ENCODE measurements around the gene SEC62. TPM values are rescaled to one million over a fixed set of nuclear protein-coding genes. Genes with fewer than 3 reads are reported as not detected.
"Not testable (repeated sequence)": the region's sequence is repeated elsewhere in the genome, so short reads cannot be mapped to it uniquely, and the experiment has no call there.

The SEC62 gene
- polyA plus RNA-seq, 4 donors, result 159 to 200 (median 183) TPM

DNA sequence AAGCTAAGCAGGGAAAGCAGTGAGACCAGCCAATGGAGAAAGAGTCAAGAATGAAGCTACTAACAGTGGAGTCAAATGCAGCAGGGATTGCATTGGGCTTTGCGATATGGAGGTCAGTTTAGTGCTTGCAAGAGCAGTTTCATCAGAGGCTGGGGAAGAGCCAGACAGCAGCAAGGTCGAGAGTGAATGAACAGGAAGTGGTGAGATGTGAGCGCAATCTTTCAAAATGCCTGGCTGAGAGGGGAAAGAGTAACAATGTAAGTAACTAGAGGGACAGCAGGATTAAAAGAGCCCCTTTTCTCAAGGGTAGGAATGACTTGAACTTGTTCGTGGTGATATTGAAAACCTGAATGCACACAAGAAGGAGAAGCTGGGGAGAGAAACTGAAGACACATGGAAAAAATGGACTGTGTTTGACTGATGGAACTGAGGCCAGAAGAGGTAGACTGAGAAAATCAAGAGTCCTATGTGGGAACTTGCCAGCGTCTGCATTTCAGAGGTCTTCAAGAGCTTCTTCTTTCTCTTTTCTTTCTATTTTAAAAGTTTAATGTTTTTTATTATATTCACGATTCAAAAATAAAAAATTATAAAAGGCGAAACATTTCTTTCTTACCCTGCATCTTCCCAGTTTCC, 40.5 kb downstream of the SEC62 start:
- DNase-seq (ENCODE audit: low read depth in 4 of 4, low spot score in 3 of 4), result no peak

DNA sequence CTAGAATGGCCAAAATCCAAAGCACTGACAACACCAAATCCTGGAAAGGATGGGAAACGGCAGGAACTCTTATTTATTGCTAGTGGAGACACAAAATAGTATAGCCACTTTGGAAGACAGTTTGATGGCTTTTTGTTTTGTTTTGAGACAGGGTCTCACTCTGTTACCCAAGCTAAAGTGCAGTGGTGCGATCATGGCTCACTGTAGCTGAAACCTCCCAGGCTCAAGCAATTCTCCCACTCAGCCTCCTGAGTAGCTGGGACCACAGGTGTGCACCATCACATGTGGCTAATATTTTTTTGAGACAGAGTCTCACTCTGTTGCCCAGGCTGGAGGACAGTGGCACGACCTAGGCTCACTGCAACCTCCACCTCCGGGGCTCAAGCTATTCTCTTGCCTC, 43.9 kb downstream of the SEC62 start:
- DNase-seq (ENCODE audit: low read depth in 4 of 4, low spot score in 3 of 4), result no peak

DNA sequence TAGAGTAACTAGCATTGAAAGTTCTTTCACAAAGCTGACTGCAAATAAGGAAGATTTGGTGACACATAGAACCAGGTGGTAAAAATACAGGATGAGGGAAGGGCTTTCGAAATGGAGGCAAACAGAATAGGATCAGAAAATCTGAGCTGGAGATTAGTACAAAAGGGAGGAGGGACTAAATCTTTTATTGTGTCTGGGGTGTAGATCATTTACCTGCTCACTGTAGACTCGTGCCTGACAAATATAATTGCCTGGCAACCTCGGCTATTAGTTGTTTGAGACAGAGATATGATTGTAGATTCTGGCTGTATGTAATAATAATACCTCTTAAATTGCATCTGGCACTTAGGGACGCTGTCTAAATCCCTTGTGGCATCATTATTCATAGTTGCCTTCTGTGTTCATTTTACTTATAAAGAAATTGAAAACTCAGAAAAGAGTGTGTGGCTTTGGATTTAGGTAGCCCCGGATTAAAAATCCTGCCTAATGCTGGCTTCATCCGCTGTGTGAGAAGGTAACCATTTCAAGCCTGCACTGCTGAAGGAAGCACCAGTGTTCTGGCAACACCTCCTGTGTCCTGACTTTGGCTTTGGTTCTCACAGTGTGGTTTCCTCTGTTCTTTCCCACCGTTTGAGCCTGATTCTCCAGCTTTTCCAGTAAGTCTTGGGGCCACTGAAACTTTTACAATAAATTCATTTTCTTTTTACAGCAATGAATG, 46.2 kb downstream of the SEC62 start:
- no peak for DNase-seq (ENCODE audit: low read depth in 4 of 4, low spot score in 3 of 4)

DNA sequence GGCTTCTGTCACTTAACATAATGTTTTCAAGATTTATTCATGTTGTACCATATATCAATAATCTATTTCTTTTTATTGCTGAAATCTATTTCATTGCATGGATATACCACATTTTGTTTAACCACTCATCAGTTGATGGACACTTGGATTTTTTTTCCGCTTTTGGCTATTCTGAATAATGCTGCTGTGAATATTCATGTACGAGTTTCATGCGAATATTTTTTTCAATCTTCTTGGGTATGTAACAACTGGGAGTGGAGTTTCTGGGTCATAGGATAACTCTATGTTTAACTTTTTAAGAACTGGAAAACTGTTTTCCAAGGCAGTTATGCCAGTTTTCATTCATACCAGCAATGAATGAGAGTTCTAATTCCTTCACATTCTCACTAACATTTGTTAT, 49.5 kb downstream of the SEC62 start:
- no peak for DNase-seq (ENCODE audit: low read depth in 4 of 4, low spot score in 3 of 4)

DNA sequence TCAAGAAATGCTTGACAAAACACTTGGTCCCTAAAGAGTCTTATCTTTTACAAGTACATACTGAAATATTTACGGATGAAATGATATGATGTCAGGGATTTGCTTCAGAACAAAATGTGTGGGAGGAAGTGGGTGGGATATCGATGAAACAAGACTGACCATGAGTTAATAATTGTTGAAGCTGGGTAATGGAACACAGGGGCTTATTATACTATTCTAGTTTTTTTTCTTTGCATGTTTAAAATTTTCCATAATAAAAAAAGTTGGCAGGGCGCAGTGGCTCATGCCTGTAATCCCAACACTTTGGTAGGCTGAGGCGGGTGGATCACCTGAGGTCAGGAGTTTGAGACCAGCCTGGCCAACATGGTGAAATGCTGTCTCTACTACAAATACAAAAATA, 52.7 kb downstream of the SEC62 start:
- DNase-seq (ENCODE audit: low read depth in 4 of 4, low spot score in 3 of 4), result not testable (repeated sequence)

DNA sequence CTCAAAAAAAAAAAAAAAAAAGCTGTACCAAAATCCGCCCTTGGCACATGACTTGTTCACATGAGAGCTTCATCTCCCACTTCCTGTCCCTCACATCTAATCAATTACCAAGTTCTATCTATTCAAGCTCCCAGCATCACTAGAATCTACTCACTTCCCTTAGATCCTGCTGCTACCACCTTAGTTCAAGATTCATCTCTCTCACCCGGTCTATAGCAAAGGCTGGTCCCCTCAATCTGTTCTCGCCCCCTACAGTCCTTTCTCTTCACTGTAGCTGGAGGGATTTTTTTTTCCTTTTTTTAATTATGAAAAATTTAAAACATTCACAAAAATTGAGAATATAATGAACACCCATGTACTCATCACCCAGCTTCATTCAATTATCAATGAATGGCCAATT, 54.5 kb downstream of the SEC62 start:
- no peak for DNase-seq (ENCODE audit: low read depth in 4 of 4, low spot score in 3 of 4)

DNA sequence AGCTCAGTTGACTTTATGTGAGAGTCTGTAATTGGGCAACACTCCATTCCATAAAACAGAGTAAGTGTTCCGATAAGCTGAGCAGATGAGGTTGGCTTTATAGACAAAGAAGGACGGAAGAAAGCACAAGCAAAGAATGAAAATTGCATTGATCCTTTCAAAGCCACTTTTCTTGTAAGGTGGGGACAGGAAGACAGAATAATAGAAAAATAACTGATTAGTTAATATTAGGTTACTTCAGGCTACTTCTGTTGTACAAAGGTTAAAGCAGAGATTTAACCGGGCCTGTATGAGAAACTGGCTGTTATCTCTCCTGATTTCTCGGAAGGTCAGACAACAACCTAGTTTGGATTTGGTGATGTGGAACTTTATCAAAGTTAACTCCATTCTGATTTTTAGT, 55.7 kb downstream of the SEC62 start:
- no peak for DNase-seq (ENCODE audit: low read depth in 4 of 4, low spot score in 3 of 4)

DNA sequence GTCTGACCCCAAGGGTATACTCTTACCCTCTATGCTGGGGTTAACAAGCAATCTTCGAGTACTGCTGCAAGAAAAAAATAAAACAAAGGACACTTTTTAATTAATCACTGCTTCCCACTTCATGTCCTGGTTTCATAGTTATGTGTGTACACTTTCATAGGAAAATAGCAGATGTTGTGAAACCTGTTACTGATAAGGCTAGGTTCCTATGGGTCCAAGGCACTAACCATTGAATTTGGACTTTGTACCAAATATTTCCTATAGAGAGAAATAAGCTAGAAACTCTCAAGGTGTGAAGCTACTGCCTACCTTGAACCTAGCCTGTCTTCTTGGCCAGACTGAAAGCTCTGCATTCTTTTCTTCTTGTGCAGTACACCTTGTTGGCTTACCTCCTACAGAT, 56.6 kb downstream of the SEC62 start:
- no peak for DNase-seq (ENCODE audit: low read depth in 4 of 4, low spot score in 3 of 4)

DNA sequence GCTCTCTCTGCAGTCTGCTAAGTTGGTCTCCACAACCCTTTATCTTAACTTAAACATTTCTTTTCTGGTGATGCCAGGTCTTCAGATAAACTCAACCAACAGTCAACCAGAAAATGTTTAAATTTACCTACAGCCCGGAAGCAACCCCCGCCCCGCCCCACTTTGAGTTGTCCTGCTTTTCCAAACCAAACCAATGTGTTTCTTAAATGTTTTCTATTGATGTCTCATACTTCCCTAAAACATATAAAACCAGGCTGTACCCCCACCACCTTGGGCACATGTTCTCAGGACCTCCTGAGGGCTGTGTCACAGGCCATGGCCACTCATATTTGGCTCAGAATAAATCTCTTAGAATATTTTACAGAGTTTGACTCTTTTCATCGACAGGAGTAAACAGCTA, 58.0 kb downstream of the SEC62 start:
- DNase-seq (ENCODE audit: low read depth in 4 of 4, low spot score in 3 of 4), result no peak

DNA sequence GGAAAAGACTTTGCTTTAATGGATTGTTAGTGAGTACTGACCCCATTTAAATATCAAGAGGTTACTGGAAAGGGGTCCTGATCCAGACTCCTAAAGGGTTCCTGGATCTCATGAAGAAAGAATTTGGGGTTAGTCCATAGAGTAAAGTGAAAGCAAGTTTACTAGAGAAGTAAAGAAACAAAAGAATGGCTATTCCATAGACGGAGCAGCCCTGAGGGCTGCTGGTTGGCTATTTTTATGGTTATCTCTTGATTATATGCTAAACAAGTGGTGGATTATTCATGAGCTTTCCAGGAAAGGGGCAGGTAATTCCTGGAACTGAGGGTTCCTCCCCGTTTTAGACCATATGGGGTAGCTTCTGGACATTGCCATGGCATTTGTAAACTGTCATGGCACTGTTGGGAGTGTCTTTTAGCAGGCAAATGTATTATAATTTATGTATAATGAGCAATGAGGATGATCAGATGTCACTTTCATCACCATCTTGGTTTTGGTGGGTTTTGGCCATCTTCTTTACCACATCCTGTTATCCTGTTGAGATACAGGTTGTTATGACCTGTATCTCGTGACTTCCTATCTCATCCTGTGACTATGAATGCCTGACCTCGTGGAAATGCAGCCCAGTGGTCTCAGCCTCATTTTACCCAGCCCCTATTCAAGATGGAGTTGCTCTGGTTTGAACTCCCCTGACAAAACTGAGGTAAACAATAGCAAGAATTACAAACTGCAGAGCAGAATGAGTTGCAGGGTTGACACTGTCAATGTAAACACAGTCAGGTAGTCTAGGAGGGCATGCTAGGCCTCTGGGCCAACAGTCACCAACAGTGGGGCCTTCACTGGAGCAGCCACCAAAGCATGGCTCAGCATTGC, 60.9 kb downstream of the SEC62 start:
- DNase-seq (ENCODE audit: low read depth in 4 of 4, low spot score in 3 of 4), result no peak

DNA sequence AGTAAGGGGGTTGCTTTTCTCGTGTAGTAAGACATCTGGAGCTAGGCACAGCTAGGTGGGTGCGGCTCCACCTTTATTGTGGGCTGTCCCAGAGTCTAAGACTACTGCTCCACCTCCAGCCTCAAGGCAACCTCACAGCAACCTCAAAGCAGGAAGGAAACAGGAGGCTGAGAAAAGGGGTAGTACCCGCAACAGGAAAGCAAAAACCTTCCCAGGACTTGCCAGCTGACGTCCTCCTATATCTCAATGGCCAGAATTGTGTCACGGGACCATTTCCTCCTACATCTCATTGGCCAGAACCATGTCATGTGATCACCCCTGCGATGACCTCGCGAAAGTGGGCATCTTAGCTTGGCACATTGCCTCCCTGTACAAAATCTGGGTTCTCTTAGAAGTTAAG, 66.9 kb downstream of the SEC62 start:
- no peak for DNase-seq (ENCODE audit: low read depth in 4 of 4, low spot score in 3 of 4)

DNA sequence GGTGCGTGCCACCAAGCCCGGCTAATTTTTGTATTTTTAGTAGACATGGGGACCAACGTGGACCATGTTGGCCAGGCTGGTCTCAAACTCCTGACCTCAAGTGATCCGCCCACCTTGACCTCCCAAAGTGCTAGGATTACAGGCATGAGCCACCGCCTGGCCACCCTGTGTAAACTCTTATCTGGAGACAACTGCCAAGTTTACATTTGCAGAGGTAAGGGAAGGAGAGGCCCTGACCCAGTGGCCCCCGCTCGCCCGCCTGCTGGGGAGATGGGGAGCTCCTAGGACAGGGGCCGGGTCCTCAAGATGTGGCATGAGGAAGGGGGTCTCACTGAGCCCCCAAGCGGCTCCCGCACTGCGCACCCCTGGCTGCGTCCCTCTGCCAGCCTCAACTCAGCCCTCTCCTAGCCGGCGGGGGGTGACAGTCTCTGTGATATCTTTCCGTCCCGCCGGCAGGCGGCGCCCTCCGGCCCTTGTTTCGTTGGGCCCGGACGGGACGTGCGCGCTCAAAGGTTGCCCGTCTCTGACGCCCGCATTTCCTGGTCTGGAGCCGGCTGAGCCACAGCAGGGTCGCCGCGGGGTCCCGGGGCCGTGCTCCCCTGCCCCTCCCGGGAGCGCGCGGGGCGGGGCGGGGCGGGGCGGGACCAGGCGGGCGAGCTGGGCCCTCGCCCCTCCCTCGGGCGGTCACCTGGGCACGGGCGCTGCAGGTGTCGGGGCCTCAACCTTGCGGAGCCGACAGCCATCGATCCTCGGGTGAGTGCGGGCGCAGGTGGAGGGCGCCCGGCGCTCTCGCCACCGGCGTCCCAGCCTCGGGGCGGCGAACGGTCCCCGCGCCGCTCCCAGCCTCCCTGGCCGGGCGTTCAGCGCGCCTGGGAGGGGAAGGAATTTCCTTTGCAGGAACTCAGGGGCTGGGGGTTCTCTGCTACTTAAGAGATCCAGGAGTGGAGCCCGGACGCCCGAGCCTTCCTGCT, 71.1 kb downstream of the SEC62 start, which contains the start of gene GPR160:
TSS of gene GPR160 (plus strand) at position 533 of the 971 bp plus-strand sequence. CDS start 45,978 bp downstream, outside the sequence.
- peak in 1 of 4 donors; percentile 60 for DNase-seq (ENCODE audit: low read depth in 4 of 4, low spot score in 3 of 4)

DNA sequence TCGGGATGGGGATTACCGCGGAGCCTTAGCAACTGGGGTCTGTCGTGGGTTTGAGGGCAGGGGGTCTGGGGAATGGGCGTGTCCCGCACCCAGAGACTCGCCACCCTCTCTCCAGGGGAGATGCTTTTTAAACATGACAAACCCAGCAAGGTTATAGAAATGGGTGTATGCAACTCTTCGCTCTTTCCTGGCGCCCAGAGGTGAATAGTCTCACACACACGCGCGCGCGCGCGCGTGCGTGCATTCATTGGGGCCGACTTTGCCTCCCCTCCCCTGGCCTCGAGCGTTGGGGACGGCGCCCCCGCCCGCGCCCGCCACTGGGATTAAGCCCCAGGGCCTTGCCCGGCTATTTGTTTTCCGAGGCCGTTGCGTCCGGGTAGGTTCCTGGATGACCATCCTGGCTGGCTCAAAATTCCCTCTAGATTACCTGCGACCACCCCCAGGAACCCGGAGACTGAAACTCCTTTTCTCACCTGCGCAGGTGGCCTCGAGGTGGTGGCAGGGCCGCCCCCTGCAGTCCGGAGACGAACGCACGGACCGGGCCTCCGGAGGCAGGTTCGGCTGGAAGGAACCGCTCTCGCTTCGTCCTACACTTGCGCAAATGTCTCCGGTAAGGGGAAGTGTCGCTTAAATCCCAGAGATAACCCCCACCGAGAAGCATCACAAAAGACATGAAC, 72.0 kb downstream of the SEC62 start:
- no peak for DNase-seq (ENCODE audit: low read depth in 4 of 4, low spot score in 3 of 4)

DNA sequence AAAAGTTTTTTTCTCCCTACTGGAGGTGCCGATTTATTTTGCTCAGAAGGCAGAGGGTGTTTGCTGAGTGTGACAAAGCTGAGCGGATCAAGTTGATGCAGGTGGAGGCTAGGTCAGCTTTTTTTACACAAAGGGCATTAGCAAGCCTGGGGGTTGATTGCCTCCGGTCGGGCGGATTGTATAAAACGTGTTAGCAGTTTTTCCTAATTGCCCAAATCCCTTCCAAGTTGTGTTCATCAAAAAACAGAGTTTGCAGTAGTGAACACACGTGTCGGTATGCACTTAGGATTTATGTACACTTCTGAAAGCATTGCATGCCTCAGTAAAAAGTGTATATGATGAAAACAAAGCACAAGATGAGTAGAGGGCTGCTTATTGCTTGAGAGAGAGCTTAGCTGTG, 73.8 kb downstream of the SEC62 start:
- no peak for DNase-seq (ENCODE audit: low read depth in 4 of 4, low spot score in 3 of 4)

DNA sequence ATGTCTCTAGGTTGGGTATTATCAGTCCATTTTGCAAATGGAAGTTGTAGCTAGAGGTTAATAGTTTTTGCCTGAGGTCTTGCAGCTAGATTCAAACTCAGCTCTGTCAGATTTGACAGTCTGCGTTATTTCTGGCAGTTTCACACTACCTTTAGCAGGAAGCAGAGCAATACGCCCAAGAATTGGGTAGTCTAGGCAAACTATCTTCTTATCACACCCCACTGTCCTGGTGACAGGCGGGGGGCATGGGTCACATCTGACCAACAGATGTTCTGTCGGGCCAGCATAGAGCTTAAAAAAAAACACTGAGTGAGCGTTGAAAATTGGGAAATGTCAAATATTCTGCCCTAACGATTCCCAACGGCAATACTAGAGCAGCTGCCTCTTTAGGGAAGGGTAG, 76.9 kb downstream of the SEC62 start:
- DNase-seq (ENCODE audit: low read depth in 4 of 4, low spot score in 3 of 4), result no peak

DNA sequence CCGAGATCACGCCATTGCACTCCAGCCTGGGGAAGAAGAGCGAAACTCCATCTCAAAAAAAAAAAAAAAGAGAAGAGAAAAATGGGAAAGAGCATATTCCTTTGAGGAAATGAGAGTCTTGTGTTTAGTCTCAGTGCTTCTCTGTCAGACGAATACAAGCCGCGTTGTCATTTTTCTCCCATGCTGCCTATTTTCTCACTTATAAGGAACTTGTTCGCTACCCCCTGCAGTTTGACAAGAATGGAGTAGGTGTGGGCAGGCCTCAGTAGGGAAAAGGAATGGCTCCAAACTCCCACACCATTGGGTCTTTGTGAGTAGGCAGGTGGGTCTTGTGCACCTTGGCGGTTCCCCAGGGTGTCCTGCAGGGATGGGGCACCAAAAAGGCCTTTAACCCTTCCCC, 77.7 kb downstream of the SEC62 start:
- no peak for DNase-seq (ENCODE audit: low read depth in 4 of 4, low spot score in 3 of 4)

DNA sequence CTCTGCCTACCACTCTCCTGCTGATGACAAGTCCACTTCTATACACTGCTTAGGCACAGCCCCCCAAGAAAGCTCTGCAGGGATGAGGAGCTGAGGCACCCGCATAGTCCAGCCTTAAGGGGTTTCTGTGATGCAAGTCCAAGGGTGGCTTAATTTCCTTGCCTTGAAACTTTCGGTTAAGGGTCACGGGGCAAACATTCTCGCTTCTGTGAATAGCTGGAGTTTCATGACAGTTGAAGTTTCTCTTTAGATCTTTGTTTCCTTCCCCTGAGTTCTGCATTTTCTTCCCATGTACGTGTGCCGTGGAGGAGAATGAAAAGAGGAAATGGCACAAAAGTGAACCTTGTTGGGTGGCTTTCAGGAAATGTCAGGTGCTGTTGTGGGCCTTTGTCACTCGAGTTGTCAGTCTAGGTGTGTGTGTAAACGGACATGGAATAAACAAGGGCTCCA, 78.2 kb downstream of the SEC62 start:
- DNase-seq (ENCODE audit: low read depth in 4 of 4, low spot score in 3 of 4), result no peak

DNA sequence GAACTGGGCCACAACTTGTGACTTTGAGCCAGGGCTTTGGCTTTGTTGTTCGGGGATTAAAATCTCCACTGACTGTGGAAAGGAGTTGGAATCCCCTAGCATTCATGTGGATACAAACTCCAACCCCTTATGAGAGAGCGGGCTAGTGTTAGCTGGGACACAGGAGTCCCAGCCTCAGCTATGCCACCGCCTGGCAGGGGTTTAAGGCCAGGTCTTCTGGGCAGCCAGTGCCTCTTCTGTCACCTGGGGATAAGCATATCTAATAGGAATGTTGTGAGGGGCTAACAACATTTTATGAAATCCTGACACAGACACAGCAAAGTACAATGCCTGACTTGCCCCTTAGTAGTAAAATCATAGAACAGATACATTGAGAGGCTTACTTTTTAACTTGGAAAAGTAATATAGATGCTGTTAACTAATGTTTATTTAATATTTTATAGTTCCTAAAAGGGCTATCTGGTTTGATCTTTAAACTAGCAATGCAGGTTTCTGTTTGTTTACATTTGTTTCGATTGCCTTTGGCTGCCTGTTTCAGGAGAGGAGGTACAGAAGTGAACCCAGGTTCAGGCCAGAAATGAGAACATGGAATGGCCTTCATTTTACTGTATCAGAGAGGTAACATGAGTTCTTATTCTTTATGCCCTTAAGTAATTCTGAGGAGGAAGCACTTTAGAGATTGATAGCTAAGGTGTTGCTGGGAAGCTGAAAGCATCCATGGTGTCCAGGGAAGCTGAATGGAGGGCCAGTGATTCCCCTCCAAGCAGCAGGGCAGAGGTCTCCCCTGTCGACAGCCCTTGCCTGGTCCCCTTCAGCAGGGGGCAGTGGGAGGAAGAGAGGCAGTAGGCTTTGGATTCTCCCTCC, 79.9 kb downstream of the SEC62 start:
- DNase-seq (ENCODE audit: low read depth in 4 of 4, low spot score in 3 of 4), result no peak

DNA sequence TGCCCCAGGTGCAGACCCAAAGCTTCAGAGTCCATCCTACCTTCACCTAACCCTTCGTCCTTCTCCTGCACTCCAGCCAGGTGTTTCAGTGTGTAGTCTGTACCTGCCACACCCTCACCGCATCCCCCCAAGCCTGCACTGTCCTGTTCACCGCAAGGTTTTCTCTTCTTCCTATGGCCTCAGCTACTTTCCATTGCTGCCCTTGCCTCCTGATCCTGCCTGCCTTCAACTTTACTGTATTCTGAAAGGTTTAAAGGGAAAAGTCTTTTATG, 80.5 kb downstream of the SEC62 start:
- DNase-seq (ENCODE audit: low read depth in 4 of 4, low spot score in 3 of 4), result no peak

Data from left renal pelvis (tissue), 4 donors.